K562 (cell line): ENCODE measurements around the gene AAR2. TPM values are rescaled to one million over a fixed set of nuclear protein-coding genes. Genes with fewer than 3 reads are reported as not detected.

ENCODE experiments used
- ATAC-seq: fragments of 200-7000 bp; cut with Tn5 transposase; 3 replicates; pipeline ENCODE4 v1.9.1; 2020; ENCODE audit warnings: moderate library complexity
- BruUV-seq: library from RNA; stranded (reverse); fragments of 400-500 nt; replicated peaks from 2 replicates; lab custom pipeline; 2021; lab: Mats Ljungman, UMichigan
- CTCF ChIA-PET: fragments of 300-600 bp; formaldehyde crosslinking; extraction: SDS; loops from one replicate; lab custom pipeline; 2021; ENCODE audit warnings: low intra/inter-chr PET ratio; lab: Yijun Ruan, JAX
- POLR2A ChIA-PET: fragments of 300-600, 350-650 bp; sonication (Branson Sonifier 250); formaldehyde crosslinking; extraction: SDS; loops from one replicate; lab custom pipeline; 2021; ENCODE audit warnings: antibody characterized with exemption, inconsistent platforms; lab: Yijun Ruan, JAX
- DNase-seq, 4 experiments: peaks; one replicate each; pipeline versions ENCODE4 v3.0.0 to v3.0.0-alpha.2; 2011 to 2018; ENCODE audit warnings: low spot score in 3 of 4, mixed read lengths in 3 of 4; ENCODE audit errors: extremely low read depth in 1 of 4
- FAIRE-seq: peaks from 2 replicates; lab custom pipeline; 2011; peaks lifted over from hg19 to GRCh38; lab: Jason Lieb, UNC
- H2AFZ ChIP-seq: 2 replicates; pipeline ENCODE4 v1.6.0; 2011; ENCODE audit warnings: low read depth, low read length, control low read depth, inconsistent platforms
- H3K27ac ChIP-seq: fragments of 200-600 bp; 3 replicates; pipeline ENCODE4 v1.8.0; 2011; ENCODE audit warnings: low read depth, mild to moderate bottlenecking, control low read depth, inconsistent platforms, low read length, moderate library complexity, mixed read lengths; ENCODE audit errors: extremely low read depth
- H3K27me3 ChIP-seq, 2 experiments: fragments of 300-600 bp in 1 of 2; 2 replicates in 1 of 2; 3 replicates in 1 of 2; pipeline versions ENCODE4 v1.6.0 to v1.8.0; 2011; ENCODE audit warnings: inconsistent platforms in 2 of 2, low read length in 2 of 2, mild to moderate bottlenecking in 1 of 2, mixed read lengths in 1 of 2, moderate library complexity in 1 of 2; ENCODE audit not compliant: control insufficient read depth in 2 of 2, insufficient read depth in 2 of 2
- H3K36me3 ChIP-seq: fragments of 300-600 bp; 3 replicates; pipeline ENCODE4 v1.8.0; 2011; ENCODE audit warnings: mild to moderate bottlenecking, low read length, inconsistent platforms; ENCODE audit not compliant: control insufficient read depth, insufficient read depth
- H3K4me1 ChIP-seq, 2 experiments: fragments of 200-600 bp in 1 of 2; replicated peaks in 1 of 2; 2 replicates in 1 of 2; 3 replicates in 1 of 2; pipeline versions ENCODE4 v1.5.1 to v1.8.0; 2011; ENCODE audit warnings: inconsistent platforms in 2 of 2, low read length in 2 of 2, mild to moderate bottlenecking in 1 of 2, mixed read lengths in 1 of 2, moderate library complexity in 1 of 2; ENCODE audit not compliant: control insufficient read depth in 2 of 2, insufficient read depth in 2 of 2
- H3K4me2 ChIP-seq: 2 replicates; pipeline ENCODE4 v1.6.1; 2011; ENCODE audit warnings: low read length, control low read depth, inconsistent platforms, mixed read lengths; ENCODE audit not compliant: insufficient read depth
- H3K4me3 ChIP-seq: fragments of 200-600 bp; sonication (generic), shearing (Covaris generic); 2 replicates; pipeline ENCODE4 v1.5.1; 2016; ENCODE audit warnings: control low read depth, inconsistent platforms
- H3K79me2 ChIP-seq: fragments of 200-600 bp; 3 replicates; pipeline ENCODE4 v1.8.0; 2011; ENCODE audit warnings: low read length, inconsistent platforms; ENCODE audit not compliant: control insufficient read depth, insufficient read depth
- H3K9ac ChIP-seq, 2 experiments: 2 replicates each; pipeline versions ENCODE4 v1.6.0 to v1.6.1; 2011; ENCODE audit warnings: low read depth in 2 of 2, low read length in 2 of 2, control low read depth in 1 of 2, inconsistent platforms in 1 of 2, mild to moderate bottlenecking in 1 of 2, mixed read lengths in 1 of 2; ENCODE audit not compliant: insufficient read depth in 1 of 2
- H3K9me1 ChIP-seq: one replicate; pipeline ENCODE4 v1.6.0; 2011; ENCODE audit warnings: inconsistent platforms, mild to moderate bottlenecking, low read length, moderate library complexity; ENCODE audit not compliant: control insufficient read depth, insufficient read depth
- H3K9me3 ChIP-seq: replicated peaks from 2 replicates; pipeline ENCODE4 v1.5.1; 2011; ENCODE audit warnings: low read depth, low read length, inconsistent platforms; ENCODE audit not compliant: control insufficient read depth, insufficient read depth
- H4K20me1 ChIP-seq: replicated peaks from 2 replicates; pipeline ENCODE4 v1.6.1; 2011; ENCODE audit warnings: low read length, inconsistent platforms, mixed read lengths; ENCODE audit not compliant: control insufficient read depth, insufficient read depth
- ILF3 ChIP-seq: fragments of 450-650 bp; IDR thresholded peaks from 2 replicates; pipeline ENCODE4 v1.6.1; 2018; ENCODE audit warnings: antibody characterized with exemption, mild to moderate bottlenecking, moderate library complexity, borderline replicate concordance
- NFATC3 ChIP-seq: fragments of 450-650 bp; IDR thresholded peaks from 2 replicates; pipeline ENCODE4 v1.6.1; 2017; ENCODE audit warnings: mild to moderate bottlenecking
- NRF1 ChIP-seq, 2 experiments: fragments of 450-650 bp; IDR thresholded peaks in 1 of 2; conservative IDR thresholded peaks in 1 of 2; 2 replicates each; pipeline ENCODE4 v1.6.1; 2014; ENCODE audit warnings: mild to moderate bottlenecking in 2 of 2
- POLR2A ChIP-seq: fragments of 450-650 bp; conservative IDR thresholded peaks from 2 replicates; pipeline ENCODE4 v1.6.1; 2016
- RBM34 ChIP-seq: fragments of 200-400 bp; formaldehyde crosslinking; IDR thresholded peaks from 2 replicates; pipeline ENCODE4 v1.6.1; 2018; ENCODE audit warnings: low read length, borderline replicate concordance; ENCODE audit not compliant: insufficient read depth
- SMARCE1 ChIP-seq: fragments of 450-650 bp; IDR thresholded peaks from 2 replicates; pipeline ENCODE4 v1.7.1; 2016; ENCODE audit warnings: mild to moderate bottlenecking
- ZFPM2 ChIP-seq: fragments of 250-450 bp; sonication (Bioruptor Pico); IDR thresholded peaks from 2 replicates; pipeline ENCODE4 v1.5.1; 2022; ENCODE audit warnings: mild to moderate bottlenecking
- WGBS: fragments of 100-300 bp; shearing (Covaris generic); methylation state at CpG from one replicate; pipeline ENCODE4 v1.1.6; 2016; ENCODE audit warnings: low coverage, mixed read lengths; ENCODE audit not compliant: insufficient coverage; ENCODE audit errors: missing lambda C conversion rate; 5-methylcytosine and 5-hydroxymethylcytosine counted together
- in situ Hi-C: fragments of 300-500 bp; cut with MboI; formaldehyde crosslinking; loops from 4 replicates; pipeline ENCODE4 v1.15.0; 2018; ENCODE audit warnings: inconsistent platforms, mixed read lengths
- intact Hi-C: fragments of 100-400 bp; cut with micrococcal nuclease; formaldehyde crosslinking; loops from 2 replicates; pipeline ENCODE4 v1.14.2; 2022
- polyA plus RNA-seq, 8 experiments: library from polyadenylated mRNA; depleted of rRNA in 4 of 8; stranded (reverse) in 5 of 8; unstranded in 3 of 8; fragments of >200 nt; fragmentation: Nextera tagmentation in 2 of 8; fragmentation: Illumina TruSeq in 1 of 8; extraction: Ambion mirVana in 2 of 8; extraction: Trizol in 1 of 8; gene quantifications; 2 replicates each; pipeline versions ENCODE4 v1.2.1 to v1.2.3, GENCODE V29; 2011 to 2014; ENCODE audit warnings: inconsistent platforms in 1 of 8, missing spikeins in 1 of 8
- total RNA-seq, 7 experiments: library from RNA; depleted of rRNA in 6 of 7; stranded (reverse); fragments of >200 nt in 6 of 7; fragmentation: Illumina TruSeq in 2 of 7; extraction: Trizol in 2 of 7; gene quantifications; 2 replicates each; pipeline versions ENCODE4 v1.2.1 to v1.2.3, GENCODE V29; 2011 to 2021; ENCODE audit warnings: low replicate concordance in 1 of 7
- TF ChIP-seq, protein P1 (sequence below): sonication (generic); formaldehyde crosslinking; IDR thresholded peaks from 2 replicates; pipeline ENCODE4 v1.8.1; 2023; ENCODE audit warnings: mild to moderate bottlenecking, missing genetic modification reagents, moderate library complexity
- TF ChIP-seq, protein P2 (sequence below): sonication (generic); formaldehyde crosslinking; IDR thresholded peaks from 2 replicates; pipeline ENCODE4 v1.8.1; 2022; ENCODE audit warnings: missing genetic modification reagents
- TF ChIP-seq, protein P3 (sequence below): fragments of 200-800 bp; sonication (Bioruptor generic); IDR thresholded peaks from 2 replicates; pipeline ENCODE4 v1.6.1; 2016; ENCODE audit warnings: missing genetic modification characterization, missing compliant biosample characterization
- TF ChIP-seq, protein P4 (sequence below): sonication (generic); formaldehyde crosslinking; IDR thresholded peaks from 2 replicates; pipeline ENCODE4 v1.8.1; 2023; ENCODE audit warnings: mild to moderate bottlenecking, missing genetic modification reagents

The AAR2 gene
- total and polyA plus RNA-seq, 9 of the 15 experiments (the other 6 are each of a cell fraction or from before 2014, with no cell fraction given): 6.5 to 36.2 (median 24.7) TPM

DNA sequence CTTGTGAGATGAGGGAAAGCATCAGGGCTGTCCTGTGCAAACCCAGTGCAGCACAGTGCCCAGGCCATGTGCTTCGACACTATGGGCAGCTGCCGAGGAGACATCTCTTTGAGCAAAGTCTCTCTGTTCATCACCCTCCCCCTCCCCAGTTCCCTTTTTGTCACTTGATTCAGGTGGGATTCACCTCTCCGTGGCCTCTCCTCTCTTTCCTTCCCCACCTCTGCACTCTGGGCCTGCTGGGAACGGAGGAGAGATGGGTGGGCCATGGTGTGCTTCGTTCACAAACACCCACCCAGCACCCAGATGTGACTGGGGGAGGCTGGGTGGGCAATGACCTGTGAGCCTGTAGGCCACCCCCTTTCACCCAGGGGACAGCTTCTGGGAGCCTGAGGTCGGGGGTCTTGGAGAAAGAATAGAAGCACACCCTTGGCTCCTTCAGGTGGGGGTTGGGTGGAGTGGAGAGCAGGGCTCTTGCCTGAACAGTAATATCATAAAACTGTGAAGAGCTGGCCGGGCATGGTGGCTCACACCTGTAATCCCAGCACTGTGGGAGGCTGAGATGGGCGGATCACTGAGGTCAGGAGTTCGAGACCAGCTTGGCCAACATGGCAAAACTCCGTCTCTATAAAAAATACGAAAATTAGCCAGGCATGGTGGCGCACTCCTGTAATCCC is 36.4 kb downstream of the AAR2 start:
- Histone ChIP-seq H3K9me1 (no peaks in the 10 kb centered on the region), H2AFZ (no peak overlapping the region), H3K36me3 (no peaks in the 10 kb centered on the region), H4K20me1 (0 out of 2 replicates have a peak, but pooled peaks cover 10% of the 10 kb centered on the region), H3K9ac (no peak overlapping the region), H3K27ac (no peak overlapping the region), H3K4me1 (peaks cover 0 to 6% of the 10 kb centered on the region in 2 experiments; a peak in 2 of 5 replicates), H3K27me3 (peaks cover 22 to 69% of the 10 kb centered on the region in 2 experiments; a peak in 4 of 5 replicates), H3K79me2 (no peaks in the 10 kb centered on the region), H3K4me2 (no peak overlapping the region), H3K4me3 (no peak overlapping the region), H3K9me3 (no peaks in the 10 kb centered on the region)
- TF ChIP-seq NRF1 (conservative IDR thresholded peaks at IDR 0.05 in 1 of 2, IDR thresholded peaks at IDR 0.05 in 1 of 2): no peak
- TF ChIP-seq, protein P1, sequence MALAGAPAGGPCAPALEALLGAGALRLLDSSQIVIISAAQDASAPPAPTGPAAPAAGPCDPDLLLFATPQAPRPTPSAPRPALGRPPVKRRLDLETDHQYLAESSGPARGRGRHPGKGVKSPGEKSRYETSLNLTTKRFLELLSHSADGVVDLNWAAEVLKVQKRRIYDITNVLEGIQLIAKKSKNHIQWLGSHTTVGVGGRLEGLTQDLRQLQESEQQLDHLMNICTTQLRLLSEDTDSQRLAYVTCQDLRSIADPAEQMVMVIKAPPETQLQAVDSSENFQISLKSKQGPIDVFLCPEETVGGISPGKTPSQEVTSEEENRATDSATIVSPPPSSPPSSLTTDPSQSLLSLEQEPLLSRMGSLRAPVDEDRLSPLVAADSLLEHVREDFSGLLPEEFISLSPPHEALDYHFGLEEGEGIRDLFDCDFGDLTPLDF (CRISPR knock-in tag): no peak
- TF ChIP-seq, protein P2, sequence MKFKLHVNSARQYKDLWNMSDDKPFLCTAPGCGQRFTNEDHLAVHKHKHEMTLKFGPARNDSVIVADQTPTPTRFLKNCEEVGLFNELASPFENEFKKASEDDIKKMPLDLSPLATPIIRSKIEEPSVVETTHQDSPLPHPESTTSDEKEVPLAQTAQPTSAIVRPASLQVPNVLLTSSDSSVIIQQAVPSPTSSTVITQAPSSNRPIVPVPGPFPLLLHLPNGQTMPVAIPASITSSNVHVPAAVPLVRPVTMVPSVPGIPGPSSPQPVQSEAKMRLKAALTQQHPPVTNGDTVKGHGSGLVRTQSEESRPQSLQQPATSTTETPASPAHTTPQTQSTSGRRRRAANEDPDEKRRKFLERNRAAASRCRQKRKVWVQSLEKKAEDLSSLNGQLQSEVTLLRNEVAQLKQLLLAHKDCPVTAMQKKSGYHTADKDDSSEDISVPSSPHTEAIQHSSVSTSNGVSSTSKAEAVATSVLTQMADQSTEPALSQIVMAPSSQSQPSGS (CRISPR knock-in tag): no peak
- TF ChIP-seq NFATC3: no peak
- TF ChIP-seq ILF3: no peak
- TF ChIP-seq SMARCE1: no peak
- TF ChIP-seq, protein P3, sequence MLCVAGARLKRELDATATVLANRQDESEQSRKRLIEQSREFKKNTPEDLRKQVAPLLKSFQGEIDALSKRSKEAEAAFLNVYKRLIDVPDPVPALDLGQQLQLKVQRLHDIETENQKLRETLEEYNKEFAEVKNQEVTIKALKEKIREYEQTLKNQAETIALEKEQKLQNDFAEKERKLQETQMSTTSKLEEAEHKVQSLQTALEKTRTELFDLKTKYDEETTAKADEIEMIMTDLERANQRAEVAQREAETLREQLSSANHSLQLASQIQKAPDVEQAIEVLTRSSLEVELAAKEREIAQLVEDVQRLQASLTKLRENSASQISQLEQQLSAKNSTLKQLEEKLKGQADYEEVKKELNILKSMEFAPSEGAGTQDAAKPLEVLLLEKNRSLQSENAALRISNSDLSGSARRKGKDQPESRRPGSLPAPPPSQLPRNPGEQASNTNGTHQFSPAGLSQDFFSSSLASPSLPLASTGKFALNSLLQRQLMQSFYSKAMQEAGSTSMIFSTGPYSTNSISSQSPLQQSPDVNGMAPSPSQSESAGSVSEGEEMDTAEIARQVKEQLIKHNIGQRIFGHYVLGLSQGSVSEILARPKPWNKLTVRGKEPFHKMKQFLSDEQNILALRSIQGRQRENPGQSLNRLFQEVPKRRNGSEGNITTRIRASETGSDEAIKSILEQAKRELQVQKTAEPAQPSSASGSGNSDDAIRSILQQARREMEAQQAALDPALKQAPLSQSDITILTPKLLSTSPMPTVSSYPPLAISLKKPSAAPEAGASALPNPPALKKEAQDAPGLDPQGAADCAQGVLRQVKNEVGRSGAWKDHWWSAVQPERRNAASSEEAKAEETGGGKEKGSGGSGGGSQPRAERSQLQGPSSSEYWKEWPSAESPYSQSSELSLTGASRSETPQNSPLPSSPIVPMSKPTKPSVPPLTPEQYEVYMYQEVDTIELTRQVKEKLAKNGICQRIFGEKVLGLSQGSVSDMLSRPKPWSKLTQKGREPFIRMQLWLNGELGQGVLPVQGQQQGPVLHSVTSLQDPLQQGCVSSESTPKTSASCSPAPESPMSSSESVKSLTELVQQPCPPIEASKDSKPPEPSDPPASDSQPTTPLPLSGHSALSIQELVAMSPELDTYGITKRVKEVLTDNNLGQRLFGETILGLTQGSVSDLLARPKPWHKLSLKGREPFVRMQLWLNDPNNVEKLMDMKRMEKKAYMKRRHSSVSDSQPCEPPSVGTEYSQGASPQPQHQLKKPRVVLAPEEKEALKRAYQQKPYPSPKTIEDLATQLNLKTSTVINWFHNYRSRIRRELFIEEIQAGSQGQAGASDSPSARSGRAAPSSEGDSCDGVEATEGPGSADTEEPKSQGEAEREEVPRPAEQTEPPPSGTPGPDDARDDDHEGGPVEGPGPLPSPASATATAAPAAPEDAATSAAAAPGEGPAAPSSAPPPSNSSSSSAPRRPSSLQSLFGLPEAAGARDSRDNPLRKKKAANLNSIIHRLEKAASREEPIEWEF (CRISPR knock-in tag): no peak
- no peak for TF ChIP-seq POLR2A
- no peak for TF ChIP-seq RBM34
- TF ChIP-seq, protein P4, sequence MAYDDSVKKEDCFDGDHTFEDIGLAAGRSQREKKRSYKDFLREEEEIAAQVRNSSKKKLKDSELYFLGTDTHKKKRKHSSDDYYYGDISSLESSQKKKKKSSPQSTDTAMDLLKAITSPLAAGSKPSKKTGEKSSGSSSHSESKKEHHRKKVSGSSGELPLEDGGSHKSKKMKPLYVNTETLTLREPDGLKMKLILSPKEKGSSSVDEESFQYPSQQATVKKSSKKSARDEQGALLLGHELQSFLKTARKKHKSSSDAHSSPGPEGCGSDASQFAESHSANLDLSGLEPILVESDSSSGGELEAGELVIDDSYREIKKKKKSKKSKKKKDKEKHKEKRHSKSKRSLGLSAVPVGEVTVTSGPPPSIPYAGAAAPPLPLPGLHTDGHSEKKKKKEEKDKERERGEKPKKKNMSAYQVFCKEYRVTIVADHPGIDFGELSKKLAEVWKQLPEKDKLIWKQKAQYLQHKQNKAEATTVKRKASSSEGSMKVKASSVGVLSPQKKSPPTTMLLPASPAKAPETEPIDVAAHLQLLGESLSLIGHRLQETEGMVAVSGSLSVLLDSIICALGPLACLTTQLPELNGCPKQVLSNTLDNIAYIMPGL (CRISPR knock-in tag): no peak
- no peak for TF ChIP-seq ZFPM2
- intact Hi-C loops: loop anchor here (1.0 kb wide), 1 partner anchor 127 kb away; no protein-coding TSS in a partner anchor
- no peak for FAIRE-seq
- 6% methylated on average over 9 of the region's 12 CpGs for WGBS
- in situ Hi-C loops: no loop called here
- ChIA-PET POLR2A (interaction anchor here (0.7 to 1.6 kb wide), 4 partner anchors 13 to 1722 kb away, joined by 3 to 5 read pairs (median 3); no protein-coding TSS in a partner anchor), CTCF (interaction anchor here (1.1 kb wide), 1 partner anchor 167 kb away, joined by 3 read pairs; no protein-coding TSS in a partner anchor)
- BruUV-seq: no TSS peak
- no peak for DNase-seq
- ATAC-seq: no peak
